SU-DHL-6 (cell line): Measurements from ENCODE around the gene APOBEC3G.
"Not testable (repeated sequence)": the region's sequence is repeated elsewhere in the genome, so short reads cannot be mapped to it uniquely, and the experiment has no call there.

Source experiments
- H2AFZ ChIP-seq: fragments of 200-600 bp; sonication (generic); 2 replicates; pipeline ENCODE4 v1.6.1; 2014; ENCODE audit warnings: low read depth, mild to moderate bottlenecking, moderate library complexity, mixed read lengths, antibody characterized with exemption, low read length; ENCODE audit not compliant: severe bottlenecking
- H3F3A ChIP-seq: fragments of 200-600 bp; shearing (Covaris generic); 2 replicates; pipeline ENCODE4 v1.6.0; 2016; ENCODE audit warnings: antibody characterized with exemption, mild to moderate bottlenecking; ENCODE audit not compliant: insufficient read depth
- H3K27ac ChIP-seq: fragments of 200-600 bp; sonication (generic); 2 replicates; pipeline ENCODE4 v1.5.1; 2016; ENCODE audit warnings: low read depth, mild to moderate bottlenecking, low read length, moderate library complexity, mixed read lengths
- H3K27me3 ChIP-seq: fragments of 200-600 bp; sonication (generic), shearing (Covaris generic); 2 replicates; pipeline ENCODE4 v1.6.0; 2014; ENCODE audit warnings: mild to moderate bottlenecking, low read length
- H3K36me3 ChIP-seq: fragments of 200-600 bp; sonication (generic); 2 replicates; pipeline ENCODE4 v1.6.1; 2014; ENCODE audit warnings: mild to moderate bottlenecking, low read length, mixed read lengths
- H3K4me2 ChIP-seq: fragments of 300-600, 200-600 bp; shearing (Covaris generic), sonication (generic); 2 replicates; pipeline ENCODE4 v1.6.0; 2014; ENCODE audit warnings: low read length, low read depth, mild to moderate bottlenecking; ENCODE audit not compliant: poor library complexity, severe bottlenecking
- H3K4me3 ChIP-seq: fragments of 200-600 bp; sonication (generic); 2 replicates; pipeline ENCODE4 v1.5.1; 2014; ENCODE audit warnings: antibody characterized with exemption, low read length, mild to moderate bottlenecking, mixed read lengths; ENCODE audit not compliant: insufficient read depth, poor library complexity, severe bottlenecking
- H3K79me2 ChIP-seq: fragments of 200-600 bp; sonication (generic); 2 replicates; pipeline ENCODE4 v1.6.1; 2014; ENCODE audit warnings: mild to moderate bottlenecking, low read length, moderate library complexity; ENCODE audit not compliant: insufficient read depth
- H3K9ac ChIP-seq: fragments of 200-600 bp; sonication (generic); 2 replicates; pipeline ENCODE4 v1.7.0; 2014; ENCODE audit warnings: mild to moderate bottlenecking, low read length
- H3K9me2 ChIP-seq: fragments of 200-600 bp; sonication (generic); replicated peaks from 2 replicates; pipeline ENCODE4 v1.6.1; 2014; ENCODE audit warnings: low read length; ENCODE audit not compliant: insufficient read depth
- H3K9me3 ChIP-seq: fragments of 200-600 bp; sonication (generic); 2 replicates; pipeline ENCODE4 v1.6.1; 2014; ENCODE audit warnings: low read length, mixed read lengths; ENCODE audit not compliant: insufficient read depth
- H4K20me1 ChIP-seq: fragments of 200-600 bp; sonication (generic); 2 replicates; pipeline ENCODE4 v1.6.1; 2014; ENCODE audit warnings: low read depth, mild to moderate bottlenecking, antibody characterized with exemption, low read length, moderate library complexity, mixed read lengths
- CTCF ChIP-seq: fragments of 200-600 bp; sonication (generic); IDR thresholded peaks from one replicate; pipeline ENCODE4 v1.5.1; 2017; ENCODE audit warnings: antibody characterized with exemption, mild to moderate bottlenecking, low read length, moderate library complexity; ENCODE audit not compliant: insufficient read depth, poor library complexity, severe bottlenecking
- EZH2phosphoT487 ChIP-seq: fragments of 200-600 bp; sonication (generic), shearing (Covaris generic); conservative IDR thresholded peaks from 2 replicates; pipeline ENCODE4 v1.6.1; 2018; ENCODE audit warnings: mild to moderate bottlenecking, antibody characterized with exemption, low read length, moderate library complexity, mixed read lengths

Gene APOBEC3G

GRCh38 chr22:39041908-39042307 lies 35.2 kb upstream of the APOBEC3G start:
- no peaks in the 10 kb centered on the region for H3K36me3 ChIP-seq
- H4K20me1 ChIP-seq: no peaks in the 10 kb centered on the region
- no peaks in the 10 kb centered on the region for H3K9me3 ChIP-seq
- H2AFZ ChIP-seq: no peak overlapping the region
- no peaks in the 10 kb centered on the region for H3K9me2 ChIP-seq
- peak overlapping the region; percentile 66; the same call in 1 of the 2 replicates for H3K27ac ChIP-seq
- TF ChIP-seq EZH2phosphoT487 (no peak), CTCF (no peak)
- peaks cover 12% of the 10 kb centered on the region for H3K79me2 ChIP-seq
- H3K4me3 ChIP-seq: peak overlapping the region; percentile 66
- peak overlapping the region; percentile 72 for H3K4me2 ChIP-seq
- no peaks in the 10 kb centered on the region for H3K27me3 ChIP-seq
- H3F3A ChIP-seq: no peaks in the 10 kb centered on the region; the same call in 1 of the 2 replicates
- H3K9ac ChIP-seq: peak overlapping the region; percentile 65; the same call in 1 of the 2 replicates

- H3K36me3 ChIP-seq, H3K27ac ChIP-seq, H3K27me3 ChIP-seq, H4K20me1 ChIP-seq, H3K4me3 ChIP-seq, H3K9me2 ChIP-seq, H3K4me2 ChIP-seq, H3F3A ChIP-seq, H3K9me3 ChIP-seq, H2AFZ ChIP-seq, H3K9ac ChIP-seq: not testable (repeated sequence)
- peaks cover 12% of the 10 kb centered on the region for H3K79me2 ChIP-seq
Measured at GRCh38 chr22:39043063-39043462, 34.0 kb upstream of the APOBEC3G start.

DNA sequence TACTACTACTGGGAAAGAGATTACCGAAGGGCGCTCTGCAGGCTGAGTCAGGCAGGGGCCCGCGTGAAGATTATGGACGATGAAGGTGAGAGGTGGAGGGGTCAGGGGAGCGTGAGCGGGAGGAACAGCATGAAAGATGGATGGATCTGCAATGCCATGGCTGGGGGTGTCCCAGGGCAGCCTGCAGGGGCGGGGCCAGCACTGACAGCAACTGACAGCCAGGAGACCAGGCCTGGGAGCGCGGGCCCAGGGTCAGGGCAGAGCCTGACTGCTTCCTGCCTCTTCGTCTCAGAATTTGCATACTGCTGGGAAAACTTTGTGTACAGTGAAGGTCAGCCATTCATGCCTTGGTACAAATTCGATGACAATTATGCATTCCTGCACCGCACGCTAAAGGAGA lies 31.9 kb upstream of the APOBEC3G start:
- not testable (repeated sequence) for H4K20me1 ChIP-seq, H3K4me3 ChIP-seq, H3K9ac ChIP-seq, H2AFZ ChIP-seq, H3K27ac ChIP-seq, H3K27me3 ChIP-seq, H3K9me3 ChIP-seq, H3K36me3 ChIP-seq, H3F3A ChIP-seq, H3K4me2 ChIP-seq, H3K9me2 ChIP-seq
- H3K79me2 ChIP-seq: peaks cover 12% of the 10 kb centered on the region

GRCh38 chr22:39049486-39049885 lies 27.6 kb upstream of the APOBEC3G start:
- not testable (repeated sequence) for H3F3A ChIP-seq, H4K20me1 ChIP-seq, H3K4me2 ChIP-seq, H3K79me2 ChIP-seq, H3K9ac ChIP-seq, H3K9me3 ChIP-seq, H3K4me3 ChIP-seq, H3K36me3 ChIP-seq, H3K27ac ChIP-seq, H3K9me2 ChIP-seq, H3K27me3 ChIP-seq, H2AFZ ChIP-seq

GRCh38 chr22:39051844-39052495 lies 25.1 kb upstream of the APOBEC3G start:
- not testable (repeated sequence) for H3K27ac ChIP-seq, H3K9ac ChIP-seq, H3K9me3 ChIP-seq, H4K20me1 ChIP-seq, H3K4me3 ChIP-seq, H3K79me2 ChIP-seq, H3K4me2 ChIP-seq, H3K27me3 ChIP-seq, H3F3A ChIP-seq, H2AFZ ChIP-seq, H3K36me3 ChIP-seq, H3K9me2 ChIP-seq
